ENCODE results near the gene TCHH.
A peak's percentile ranks its signal among the peaks of the same experiment; 100 is the strongest.

Gene TCHH

GRCh38 chr1:152107984-152108881, 7.0 kb downstream of the TCHH start:
- TF ChIP-seq CTCF (conservative IDR thresholded peaks at IDR 0.05; ENCODE audit: low read length): no peak
- peak overlapping the region; percentile 47 for H3K4me3 ChIP-seq (ENCODE audit: low read length)
- DNase-seq (ENCODE audit: low read depth): peak; percentile 56

DNA sequence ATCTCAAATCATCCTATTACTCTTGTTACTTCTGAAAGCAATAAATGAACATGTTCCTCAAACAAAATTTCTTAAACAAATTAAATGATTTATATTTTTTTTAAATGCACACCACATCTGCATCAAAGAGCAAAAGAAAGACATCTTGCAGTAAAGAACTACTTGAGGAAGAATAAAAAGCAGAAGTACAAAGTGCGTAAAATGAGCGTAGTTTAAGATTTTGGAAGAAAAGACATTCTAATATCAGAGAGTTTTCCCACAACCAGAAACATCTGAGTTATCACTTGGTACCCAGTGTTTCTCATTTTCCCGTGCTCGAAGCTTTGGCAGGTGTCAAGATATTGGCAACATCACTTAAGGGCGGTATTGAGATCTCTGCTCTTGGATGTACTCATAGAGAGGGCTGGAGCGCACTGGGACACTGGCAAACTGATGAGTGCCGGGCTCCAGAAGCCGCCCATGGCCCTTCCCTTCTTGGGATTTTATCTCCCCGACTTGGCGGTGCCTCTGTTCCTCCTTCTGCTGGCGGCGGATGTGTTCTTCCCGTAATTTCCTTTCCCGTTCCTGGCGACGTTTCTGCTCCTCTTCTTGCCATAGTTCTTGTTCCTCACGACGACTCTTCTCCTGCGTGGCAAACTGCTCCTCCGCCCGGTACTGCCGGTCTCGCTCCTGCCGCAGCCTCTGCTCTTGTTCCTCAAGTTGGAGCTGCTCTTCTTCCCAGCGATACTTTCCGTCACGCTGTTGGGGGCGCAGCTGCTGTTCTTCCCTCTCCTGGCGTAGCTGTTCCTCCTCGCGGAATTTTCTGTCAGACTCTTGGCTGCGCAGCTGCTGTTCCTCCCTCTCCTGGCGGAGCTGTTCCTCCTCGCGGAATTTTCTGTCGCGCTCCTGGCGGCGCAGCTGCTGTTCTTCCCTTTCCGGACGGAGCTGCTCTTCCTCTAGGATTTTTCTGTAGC, 7.9 kb downstream of the TCHH start:
- no peak for DNase-seq (ENCODE audit: low read depth)
- H3K4me3 ChIP-seq (ENCODE audit: low read length): peak overlapping the region; percentile 47
- no peak for TF ChIP-seq CTCF (conservative IDR thresholded peaks at IDR 0.05; ENCODE audit: low read length)

DNA sequence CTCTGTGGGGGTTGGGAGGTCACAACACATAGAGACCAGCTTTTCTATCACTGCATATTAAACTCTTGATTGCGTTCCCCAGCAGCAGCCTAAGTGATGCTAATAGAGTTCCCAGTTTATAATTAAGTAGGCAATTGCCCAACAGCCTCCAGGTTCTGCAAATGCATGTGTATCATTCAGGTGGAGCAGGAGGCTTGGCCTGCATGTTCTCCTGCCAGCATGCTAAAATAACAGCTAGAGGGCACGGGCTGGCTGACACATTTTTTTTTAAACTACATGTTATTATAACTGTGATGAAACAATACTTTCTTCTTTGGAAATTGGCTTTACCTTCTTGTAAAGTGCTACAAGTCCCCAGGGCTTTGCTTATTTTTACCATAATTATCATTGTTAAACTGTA, 10.4 kb downstream of the TCHH start:
- no peak for TF ChIP-seq CTCF (conservative IDR thresholded peaks at IDR 0.05; ENCODE audit: low read length)
- H3K4me3 ChIP-seq (ENCODE audit: low read length): no peak overlapping the region
- no peak for DNase-seq (ENCODE audit: low read depth)

DNA sequence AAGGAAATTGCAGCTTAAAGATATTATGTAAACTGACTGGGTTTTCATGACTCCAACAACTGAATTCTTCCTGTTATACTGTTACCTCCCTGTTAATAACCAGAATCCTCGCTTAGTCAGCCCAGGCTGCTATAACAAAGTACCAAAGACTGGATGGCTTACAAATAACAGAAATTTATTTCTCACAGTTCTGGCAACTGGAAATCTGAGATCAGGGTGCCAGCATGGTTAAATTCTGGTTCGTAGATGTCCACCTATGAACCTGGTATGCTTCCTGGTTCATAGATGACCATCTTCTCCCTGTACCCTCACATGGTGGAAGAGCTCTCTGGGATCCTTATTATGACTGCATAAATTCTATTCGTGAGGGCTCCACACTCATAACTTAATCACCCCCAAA, 18.3 kb downstream of the TCHH start:
- DNase-seq (ENCODE audit: low read depth): no peak
- no peak for TF ChIP-seq CTCF (conservative IDR thresholded peaks at IDR 0.05; ENCODE audit: low read length)
- no peak overlapping the region for H3K4me3 ChIP-seq (ENCODE audit: low read length)

GRCh38 chr1:152089014-152089674, 26.1 kb downstream of the TCHH start, which contains the start of gene TCHHL1:
Gene TCHHL1, minus strand, starts transcription at chr1:152089064. Its CDS starts 921 bp downstream, at chr1:152088143.
- DNase-seq (ENCODE audit: low read depth): no peak
- no peak within 1 kb of the TSS for H3K4me3 ChIP-seq (ENCODE audit: low read length)
- TF ChIP-seq CTCF (conservative IDR thresholded peaks at IDR 0.05; ENCODE audit: low read length): no peak

DNA sequence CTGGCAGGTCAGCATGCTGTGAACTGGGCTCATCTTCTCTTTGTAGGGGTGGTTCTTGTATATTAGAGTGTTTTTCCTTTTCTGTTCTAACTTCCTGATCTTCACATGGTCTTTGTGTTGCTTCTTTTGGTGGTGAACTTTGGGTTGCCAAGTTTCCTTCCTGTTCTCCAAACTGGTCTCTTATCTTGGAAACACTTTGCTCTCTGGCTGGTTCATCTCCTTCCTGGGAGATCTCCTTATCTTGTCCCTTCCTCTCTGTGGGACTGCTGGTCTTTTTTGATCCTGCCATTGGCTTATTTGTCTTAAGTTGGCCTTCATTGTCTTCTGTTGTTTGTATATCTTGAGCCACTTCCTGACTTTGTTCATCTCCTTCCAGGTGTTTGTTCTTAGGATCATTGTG, 28.5 kb downstream of the TCHH start:
- no peak for DNase-seq (ENCODE audit: low read depth)
- H3K4me3 ChIP-seq (ENCODE audit: low read length): no peak overlapping the region
- no peak for TF ChIP-seq CTCF (conservative IDR thresholded peaks at IDR 0.05; ENCODE audit: low read length)

All from AG10803 (cell line).